IMR-90 (cell line): ENCODE measurements around the gene SERPINB10. TPM values are rescaled to one million over a fixed set of nuclear protein-coding genes. Genes with fewer than 3 reads are reported as not detected.

Experiments
- ATAC-seq: fragments of 200-7000 bp; cut with Tn5 transposase; 2 replicates; pipeline ENCODE4 v1.9.1; 2020; ENCODE audit warnings: low read depth, mild to moderate bottlenecking, moderate library complexity
- BruUV-seq: library from RNA; stranded (reverse); fragments of 400-500 nt; replicated peaks from 2 replicates; lab custom pipeline; 2021; lab: Mats Ljungman, UMichigan
- CTCF ChIA-PET: fragments of 300-600 bp; formaldehyde crosslinking; extraction: SDS; loops from one replicate; lab custom pipeline; 2021; ENCODE audit warnings: antibody characterized with exemption; lab: Yijun Ruan, JAX
- POLR2A ChIA-PET: fragments of 300-600 bp; sonication (Branson Sonifier 250); formaldehyde crosslinking; loops from one replicate; lab custom pipeline; 2022; ENCODE audit warnings: antibody characterized with exemption; ENCODE audit not compliant: unreplicated experiment; lab: Charles Lee
- DNase-seq: peaks from one replicate; pipeline ENCODE4 v3.0.0; 2013
- H2AFZ ChIP-seq: replicated peaks from 2 replicates; pipeline ENCODE3; 2013; ENCODE audit warnings: low read length, mild to moderate bottlenecking; ENCODE audit not compliant: poor library complexity
- H2AK5ac ChIP-seq: 2 replicates; pipeline ENCODE4 v1.6.1; 2013; ENCODE audit warnings: low read depth, low read length, inconsistent platforms
- H2AK9ac ChIP-seq: replicated peaks from 2 replicates; pipeline ENCODE3; 2013; ENCODE audit warnings: mild to moderate bottlenecking, low read depth, low read length, moderate library complexity; ENCODE audit not compliant: poor library complexity
- H2BK120ac ChIP-seq: 2 replicates; pipeline ENCODE4 v1.6.1; 2013; ENCODE audit warnings: low read depth, low read length, inconsistent platforms
- H2BK15ac ChIP-seq: 3 replicates; pipeline ENCODE4 v1.6.1; 2013; ENCODE audit warnings: low read depth, low read length, inconsistent platforms
- H2BK20ac ChIP-seq: 2 replicates; pipeline ENCODE4 v1.6.1; 2013; ENCODE audit warnings: low read depth, mild to moderate bottlenecking, inconsistent platforms, low read length, moderate library complexity
- H2BK5ac ChIP-seq: 2 replicates; pipeline ENCODE4 v1.6.1; 2013; ENCODE audit warnings: mild to moderate bottlenecking, low read depth, low read length, inconsistent platforms; ENCODE audit not compliant: poor library complexity, severe bottlenecking
- H3K14ac ChIP-seq: replicated peaks from 2 replicates; pipeline ENCODE4 v1.6.1; 2013; ENCODE audit warnings: low read depth, low read length, inconsistent platforms
- H3K18ac ChIP-seq: 2 replicates; pipeline ENCODE4 v1.6.1; 2013; ENCODE audit warnings: low read depth, low read length, control low read depth
- H3K23ac ChIP-seq: 2 replicates; pipeline ENCODE4 v1.6.1; 2013; ENCODE audit warnings: low read depth, low read length, inconsistent platforms
- H3K27ac ChIP-seq: 2 replicates; pipeline ENCODE4 v1.5.1; 2013; ENCODE audit warnings: mild to moderate bottlenecking, control low read depth, low read length; ENCODE audit not compliant: insufficient read depth
- H3K27me3 ChIP-seq: 2 replicates; pipeline ENCODE4 v1.6.1; 2013; ENCODE audit warnings: low read length; ENCODE audit not compliant: control insufficient read depth, insufficient read depth
- H3K36me3 ChIP-seq: 2 replicates; pipeline ENCODE4 v1.6.1; 2013; ENCODE audit warnings: low read length, mixed read lengths; ENCODE audit not compliant: control insufficient read depth, insufficient read depth
- H3K4ac ChIP-seq: 2 replicates; pipeline ENCODE4 v1.6.1; 2013; ENCODE audit warnings: low read depth, low read length, inconsistent platforms
- H3K4me1 ChIP-seq: 2 replicates; pipeline ENCODE4 v1.6.1; 2013; ENCODE audit warnings: low read length, mixed read lengths; ENCODE audit not compliant: control insufficient read depth, insufficient read depth
- H3K4me2 ChIP-seq: 2 replicates; pipeline ENCODE4 v1.6.1; 2013; ENCODE audit warnings: low read depth, mild to moderate bottlenecking, control low read depth, low read length, moderate library complexity
- H3K4me3 ChIP-seq: 2 replicates; pipeline ENCODE4 v1.5.1; 2013; ENCODE audit warnings: low read depth, mild to moderate bottlenecking, control low read depth, low read length, moderate library complexity; ENCODE audit not compliant: insufficient read depth
- H3K56ac ChIP-seq: 2 replicates; pipeline ENCODE4 v1.6.1; 2013; ENCODE audit warnings: low read length, inconsistent platforms; ENCODE audit not compliant: insufficient read depth; ENCODE audit errors: extremely low read depth
- H3K79me1 ChIP-seq, 2 experiments: 2 replicates each; pipeline ENCODE4 v1.6.1; 2013; ENCODE audit warnings: low read length in 2 of 2, inconsistent platforms in 1 of 2, low read depth in 1 of 2
- H3K9ac ChIP-seq: 2 replicates; pipeline ENCODE4 v1.6.1; 2013; ENCODE audit warnings: low read depth, low read length, control low read depth
- H3K9me1 ChIP-seq: 2 replicates; pipeline ENCODE4 v1.6.1; 2013; ENCODE audit warnings: low read length, inconsistent platforms; ENCODE audit not compliant: insufficient read depth
- H3K9me3 ChIP-seq: 2 replicates; pipeline ENCODE4 v1.6.1; 2013; ENCODE audit warnings: low read length; ENCODE audit not compliant: control insufficient read depth, insufficient read depth
- H4K20me1 ChIP-seq: 2 replicates; pipeline ENCODE4 v1.6.1; 2013; ENCODE audit warnings: low read length, inconsistent platforms; ENCODE audit not compliant: insufficient read depth
- H4K5ac ChIP-seq: 2 replicates; pipeline ENCODE4 v1.6.1; 2013; ENCODE audit warnings: mild to moderate bottlenecking, low read depth, low read length, control low read depth
- H4K8ac ChIP-seq, 2 experiments: 2 replicates each; pipeline ENCODE4 v1.6.1; 2013; ENCODE audit warnings: low read depth in 2 of 2, low read length in 2 of 2, control low read depth in 1 of 2, inconsistent platforms in 1 of 2
- H4K91ac ChIP-seq: 2 replicates; pipeline ENCODE4 v1.6.1; 2013; ENCODE audit warnings: low read depth, low read length, inconsistent platforms; ENCODE audit not compliant: insufficient read depth
- CEBPB ChIP-seq: IDR thresholded peaks from 2 replicates; pipeline ENCODE4 v1.6.1; 2012; ENCODE audit warnings: low read depth, low read length, improper control_type of control experiment
- MAZ ChIP-seq: IDR thresholded peaks from 2 replicates; pipeline ENCODE4 v1.6.1; 2012; ENCODE audit warnings: low read depth, mild to moderate bottlenecking, low read length, improper control_type of control experiment, moderate library complexity, borderline replicate concordance
- RCOR1 ChIP-seq: IDR thresholded peaks from 2 replicates; pipeline ENCODE4 v1.6.1; 2012; ENCODE audit warnings: mild to moderate bottlenecking, low read length, improper control_type of control experiment; ENCODE audit not compliant: insufficient replicate concordance
- dilution Hi-C: fragments of 300-500 bp; cut with HindIII; formaldehyde crosslinking; loops from one replicate; pipeline ENCODE4 v1.14.3; 2018; ENCODE audit warnings: low sequenced_read_pairs; ENCODE audit not compliant: unreplicated experiment
- in situ Hi-C: fragments of 300-500 bp; cut with MboI; formaldehyde crosslinking; loops from 3 replicates; pipeline ENCODE4 v1.14.3; 2019; ENCODE audit warnings: low sequenced_read_pairs, inconsistent platforms, mixed read lengths
- intact Hi-C: fragments of 100-400 bp; cut with micrococcal nuclease; formaldehyde crosslinking; loops from 2 replicates; pipeline ENCODE4 v1.10.0; 2022
- polyA plus RNA-seq, 3 experiments: library from polyadenylated mRNA; depleted of rRNA; stranded (reverse); fragments of >200 nt; gene quantifications; 2 replicates each; pipeline ENCODE4 v1.2.3, GENCODE V29; 2012; ENCODE audit warnings: low replicate concordance in 1 of 3
- total RNA-seq: library from RNA; depleted of rRNA; stranded (reverse); fragments of >200 nt; gene quantifications from 2 replicates; pipeline ENCODE4 v1.2.3, GENCODE V29; 2012
- TF ChIP-seq, protein P1 (sequence below): conservative IDR thresholded peaks from 2 replicates; pipeline ENCODE4 v1.5.1; 2012; ENCODE audit warnings: mild to moderate bottlenecking, low read depth, low read length, improper control_type of control experiment

SERPINB10 gene
- total and polyA plus RNA-seq, 2 of the 4 experiments (the other 2 are of a cell fraction) = not detected

DNA sequence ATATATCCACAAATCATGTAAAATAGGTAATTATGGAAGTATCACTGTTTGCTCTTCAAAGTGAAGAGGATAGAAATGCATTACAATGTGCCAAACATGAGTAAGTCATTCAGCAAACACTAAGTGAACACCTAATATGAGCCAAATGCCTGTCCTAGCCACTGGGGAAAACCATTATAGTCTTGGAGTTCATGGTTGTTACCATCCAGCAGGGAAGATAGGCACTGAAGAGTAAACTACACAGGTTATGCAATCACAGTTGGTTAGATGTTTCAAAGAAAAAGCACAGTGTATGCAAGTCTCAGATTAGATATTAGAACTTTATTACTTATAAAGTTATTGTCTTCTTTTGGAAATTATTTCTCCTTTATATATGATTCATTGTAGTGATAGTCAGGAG, 24.1 kb upstream of the SERPINB10 start:
- no peak overlapping the region for H4K91ac ChIP-seq
- H2BK5ac ChIP-seq = no peak overlapping the region
- H3K27me3 ChIP-seq = no peaks in the 10 kb centered on the region
- 0 out of 2 replicates have a peak overlapping the region, but pooled peaks have one; percentile 16 for H3K23ac ChIP-seq
- no TSS peak for BruUV-seq
- intact Hi-C loops = loop anchor here (5.0 kb wide), 1 partner anchor 94 kb away; no protein-coding TSS in a partner anchor
- H2AFZ ChIP-seq = no peak overlapping the region
- H3K9me3 ChIP-seq = no peaks in the 10 kb centered on the region
- no peak overlapping the region for H3K18ac ChIP-seq
- in situ Hi-C loops = no loop called here
- H3K9ac ChIP-seq = no peak overlapping the region
- peak overlapping the region; percentile 77 for H2BK120ac ChIP-seq
- dilution Hi-C loops = no loop called here
- no peak overlapping the region for H2AK9ac ChIP-seq
- peak overlapping the region; percentile 64; the same call in 1 of the 2 replicates for H3K4ac ChIP-seq
- no peak overlapping the region for H3K4me2 ChIP-seq
- ChIA-PET CTCF (no interaction called here), POLR2A (no interaction called here)
- H4K8ac ChIP-seq = no peak overlapping the region
- H3K4me1 ChIP-seq = no peaks in the 10 kb centered on the region; the same call in 1 of the 2 replicates
- 0 out of 2 replicates have a peak overlapping the region, but pooled peaks have one; percentile 19 for H3K14ac ChIP-seq
- H3K27ac ChIP-seq = no peak overlapping the region
- no peak overlapping the region for H3K56ac ChIP-seq
- H3K4me3 ChIP-seq = no peak overlapping the region
- no peak for DNase-seq
- no peaks in the 10 kb centered on the region for H3K79me1 ChIP-seq
- peaks cover 2% of the 10 kb centered on the region; the same call in 1 of the 2 replicates for H3K9me1 ChIP-seq
- TF ChIP-seq MAZ = no peak
- TF ChIP-seq RCOR1 = no peak
- TF ChIP-seq CEBPB = peak; percentile 67
- TF ChIP-seq, protein P1, sequence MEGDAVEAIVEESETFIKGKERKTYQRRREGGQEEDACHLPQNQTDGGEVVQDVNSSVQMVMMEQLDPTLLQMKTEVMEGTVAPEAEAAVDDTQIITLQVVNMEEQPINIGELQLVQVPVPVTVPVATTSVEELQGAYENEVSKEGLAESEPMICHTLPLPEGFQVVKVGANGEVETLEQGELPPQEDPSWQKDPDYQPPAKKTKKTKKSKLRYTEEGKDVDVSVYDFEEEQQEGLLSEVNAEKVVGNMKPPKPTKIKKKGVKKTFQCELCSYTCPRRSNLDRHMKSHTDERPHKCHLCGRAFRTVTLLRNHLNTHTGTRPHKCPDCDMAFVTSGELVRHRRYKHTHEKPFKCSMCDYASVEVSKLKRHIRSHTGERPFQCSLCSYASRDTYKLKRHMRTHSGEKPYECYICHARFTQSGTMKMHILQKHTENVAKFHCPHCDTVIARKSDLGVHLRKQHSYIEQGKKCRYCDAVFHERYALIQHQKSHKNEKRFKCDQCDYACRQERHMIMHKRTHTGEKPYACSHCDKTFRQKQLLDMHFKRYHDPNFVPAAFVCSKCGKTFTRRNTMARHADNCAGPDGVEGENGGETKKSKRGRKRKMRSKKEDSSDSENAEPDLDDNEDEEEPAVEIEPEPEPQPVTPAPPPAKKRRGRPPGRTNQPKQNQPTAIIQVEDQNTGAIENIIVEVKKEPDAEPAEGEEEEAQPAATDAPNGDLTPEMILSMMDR = no peak
- 0 out of 3 replicates have a peak overlapping the region, but pooled peaks have one; percentile 12 for H2BK15ac ChIP-seq
- H3K36me3 ChIP-seq = no peaks in the 10 kb centered on the region
- H2BK20ac ChIP-seq = peak overlapping the region; percentile 81; the same call in 1 of the 2 replicates
- H4K5ac ChIP-seq = no peak overlapping the region
- no peaks in the 10 kb centered on the region for H4K20me1 ChIP-seq
- H2AK5ac ChIP-seq = peak overlapping the region; percentile 17; the same call in 1 of the 2 replicates
- no peak for ATAC-seq
